ENCODE measurements around the gene ACR. TPM values are rescaled to one million over a fixed set of nuclear protein-coding genes. Genes with fewer than 3 reads are reported as not detected.

ACR gene
- polyA plus RNA-seq, 3 donors from 2014 or later = not detected

DNA sequence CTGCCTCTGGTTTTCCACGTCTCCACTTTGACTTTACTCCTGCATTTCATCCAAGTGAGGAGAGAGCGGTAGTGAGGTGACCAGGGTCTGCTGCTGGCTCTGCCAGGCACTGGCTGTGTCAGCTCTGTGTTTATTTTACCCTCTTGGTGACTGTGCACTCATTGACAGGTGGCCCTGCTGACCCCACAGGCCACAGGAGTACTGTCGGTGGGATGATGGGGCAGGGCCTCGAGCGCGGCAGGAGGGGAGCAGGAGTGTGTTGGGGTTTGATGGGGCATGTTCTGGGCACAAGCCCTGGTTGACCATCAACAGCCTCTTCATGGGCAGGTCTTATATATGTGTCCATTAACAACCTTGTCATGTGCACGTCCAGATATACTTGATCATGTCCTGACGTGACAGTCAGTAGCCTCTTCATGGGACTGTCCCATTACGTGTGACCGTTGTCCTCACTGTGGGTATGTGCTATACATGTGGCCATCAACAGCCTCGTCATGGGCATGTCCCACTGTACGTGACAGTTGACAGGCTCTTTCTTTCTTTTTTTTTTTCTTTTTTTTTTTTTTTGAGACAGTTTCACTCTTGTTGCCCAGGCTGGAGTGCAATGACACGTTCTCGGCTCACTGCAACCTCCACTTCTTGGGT lies 31.4 kb upstream of the ACR start:
- H3K27me3 Mint-ChIP-seq (ENCODE audit: low read depth in 3 of 3) = peaks cover 3 to 5% (median 5%) of the 10 kb centered on the region in 3 donors
- no peaks in the 10 kb centered on the region for H3K9me3 Mint-ChIP-seq
- DNase-seq = no peak
- H3K4me1 Mint-ChIP-seq = no peaks in the 10 kb centered on the region
- no peak overlapping the region for H3K4me3 Mint-ChIP-seq
- H3K36me3 Mint-ChIP-seq = no peaks in the 10 kb centered on the region
- no peak overlapping the region for H3K27ac Mint-ChIP-seq

DNA sequence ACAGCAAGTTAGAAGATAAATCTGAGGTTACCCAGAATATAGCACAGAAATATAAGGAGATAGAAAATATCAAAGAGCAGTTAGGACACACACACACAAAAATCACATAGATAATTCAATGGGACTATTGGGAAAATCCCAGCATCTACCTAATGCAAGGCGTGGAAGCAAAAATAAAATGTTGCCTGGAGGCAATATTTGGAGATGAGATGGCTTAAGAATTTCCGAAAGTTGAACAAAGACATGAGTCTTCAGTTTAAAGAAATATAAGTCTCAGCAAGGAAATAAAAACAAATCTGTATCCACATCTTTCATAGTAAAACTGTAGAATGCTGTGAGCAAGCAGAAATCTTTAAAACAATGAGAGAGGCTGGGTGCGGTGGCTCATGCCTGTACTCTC lies 29.5 kb upstream of the ACR start:
- Mint-ChIP-seq H3K27ac (no peak overlapping the region), H3K27me3 (ENCODE audit: low read depth in 3 of 3) (peaks cover 3 to 5% (median 3%) of the 10 kb centered on the region in 3 donors), H3K4me1 (no peaks in the 10 kb centered on the region), H3K4me3 (no peak overlapping the region), H3K9me3 (no peaks in the 10 kb centered on the region), H3K36me3 (no peaks in the 10 kb centered on the region)
- no peak for DNase-seq

DNA sequence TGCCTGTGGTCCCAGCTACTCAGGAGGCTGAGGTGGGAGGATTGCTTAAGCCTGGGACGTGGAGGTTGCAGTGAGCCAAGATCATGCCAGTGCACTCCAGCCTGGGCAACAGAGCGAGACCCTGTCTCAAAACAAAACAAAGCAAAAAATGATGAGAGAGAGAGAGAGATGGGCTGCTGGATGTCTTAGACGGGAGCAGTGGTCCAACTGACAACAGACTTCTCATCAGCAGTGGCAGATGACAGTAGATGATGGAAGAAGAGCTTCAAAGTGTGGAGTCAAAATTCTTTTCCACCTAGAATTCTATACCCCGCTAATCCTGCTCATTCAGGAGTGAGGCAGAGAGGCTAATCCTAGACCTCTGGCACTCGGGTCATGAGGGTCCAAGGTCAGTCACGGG lies 29.0 kb upstream of the ACR start:
- no peaks in the 10 kb centered on the region for H3K9me3 Mint-ChIP-seq
- no peak for DNase-seq
- H3K36me3 Mint-ChIP-seq = no peaks in the 10 kb centered on the region
- H3K27ac Mint-ChIP-seq = no peak overlapping the region
- no peaks in the 10 kb centered on the region for H3K4me1 Mint-ChIP-seq
- no peak overlapping the region for H3K4me3 Mint-ChIP-seq
- H3K27me3 Mint-ChIP-seq (ENCODE audit: low read depth in 3 of 3) = peaks cover 3 to 7% (median 5%) of the 10 kb centered on the region in 3 donors

DNA sequence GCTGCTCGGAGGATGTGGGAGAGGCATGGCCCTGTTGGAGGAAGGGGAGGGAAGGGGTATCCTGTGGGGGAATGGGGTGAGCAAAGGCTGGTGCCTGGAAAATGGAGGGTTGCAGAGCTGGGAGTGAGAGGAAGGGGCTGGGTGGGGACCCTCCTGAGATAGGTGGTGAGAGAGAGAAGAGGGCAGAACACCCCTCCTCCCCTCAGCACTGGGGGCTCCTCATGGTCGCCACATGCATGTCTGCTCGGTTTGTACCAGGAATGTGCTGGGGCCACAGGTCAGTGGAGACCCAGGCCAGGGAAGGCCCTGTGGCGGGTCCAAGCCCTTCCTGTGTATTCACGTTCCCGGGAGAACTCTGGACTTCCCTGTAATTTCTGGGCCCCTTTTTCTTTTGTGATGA lies 27.8 kb upstream of the ACR start:
- DNase-seq = no peak
- H3K9me3 Mint-ChIP-seq = no peaks in the 10 kb centered on the region
- no peak overlapping the region for H3K4me3 Mint-ChIP-seq
- H3K36me3 Mint-ChIP-seq = no peaks in the 10 kb centered on the region
- H3K4me1 Mint-ChIP-seq = no peaks in the 10 kb centered on the region
- H3K27ac Mint-ChIP-seq = no peak overlapping the region
- H3K27me3 Mint-ChIP-seq (ENCODE audit: low read depth in 3 of 3) = peaks cover 3 to 7% (median 5%) of the 10 kb centered on the region in 3 donors

DNA sequence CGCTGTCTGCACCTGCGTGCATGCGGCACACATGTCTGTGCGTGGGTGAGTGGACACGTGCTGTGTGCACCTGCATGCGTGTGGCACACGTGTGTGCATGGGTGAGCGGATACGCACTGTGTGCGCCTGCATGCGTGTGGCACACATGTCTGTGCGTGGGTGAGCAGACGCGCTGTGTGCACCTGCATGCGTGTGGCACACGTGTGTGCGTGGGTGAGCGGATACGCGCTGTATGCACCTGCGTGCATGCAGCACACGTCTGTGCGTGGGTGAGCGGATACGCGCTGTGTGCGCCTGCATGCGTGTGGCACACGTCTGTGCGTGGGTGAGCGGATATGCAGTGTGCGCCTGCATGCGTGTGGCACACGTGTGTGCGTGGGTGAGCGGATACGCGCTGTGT lies 27.1 kb upstream of the ACR start:
- no peak for DNase-seq
- Mint-ChIP-seq H3K36me3 (no peaks in the 10 kb centered on the region), H3K27ac (peak overlapping the region in 1 of 6 donors; percentile 20), H3K4me3 (no peak overlapping the region), H3K27me3 (ENCODE audit: low read depth in 3 of 3) (peaks cover 3 to 7% (median 5%) of the 10 kb centered on the region in 3 donors), H3K9me3 (no peaks in the 10 kb centered on the region), H3K4me1 (no peaks in the 10 kb centered on the region)

DNA sequence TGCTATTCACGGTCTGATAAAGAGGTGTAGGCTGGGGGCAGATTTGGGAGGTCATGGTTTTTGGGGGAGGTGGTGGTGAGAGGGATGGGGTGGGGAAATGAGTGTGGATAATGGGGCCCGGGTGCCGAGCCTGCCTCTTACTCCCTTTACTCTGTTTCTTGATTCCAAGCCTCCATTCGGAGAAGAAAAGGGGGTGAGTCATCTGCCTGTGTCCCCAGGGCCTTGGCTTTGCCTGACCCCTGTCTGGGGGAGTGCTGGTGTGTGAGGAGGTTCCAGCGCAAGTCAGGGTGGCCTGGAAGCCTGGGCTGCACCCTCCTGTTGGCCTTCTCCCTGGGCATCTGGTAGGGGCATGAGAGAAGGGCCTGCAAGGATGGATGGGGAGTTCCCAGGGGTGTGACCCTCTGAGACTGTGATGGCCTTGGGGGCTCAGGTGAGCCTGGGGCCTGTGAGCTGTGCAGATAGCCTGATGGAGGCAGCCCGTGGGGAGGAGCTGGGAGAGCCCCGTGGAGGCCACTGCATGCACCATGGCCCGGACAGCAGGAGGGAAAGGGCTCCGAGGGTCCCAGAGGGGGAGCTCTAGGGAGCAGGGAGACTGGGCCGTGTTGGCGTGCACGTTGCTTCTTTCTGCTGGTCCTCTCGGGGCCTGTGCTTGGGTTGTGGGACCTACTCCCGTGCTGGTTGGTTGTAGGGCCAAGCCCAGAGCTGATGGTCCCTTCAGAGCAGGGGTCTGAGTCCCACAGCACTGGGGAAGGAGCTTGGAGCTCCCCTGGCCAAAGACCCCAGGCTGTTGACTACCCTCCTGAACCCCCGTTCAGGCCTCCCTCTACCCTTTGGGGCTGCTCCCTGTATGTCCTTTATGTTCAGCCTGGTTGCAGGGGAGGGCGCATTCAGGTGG lies 26.3 kb upstream of the ACR start:
- no peak for DNase-seq
- Mint-ChIP-seq H3K27me3 (ENCODE audit: low read depth in 3 of 3) (peaks cover 3 to 9% (median 5%) of the 10 kb centered on the region in 3 donors), H3K4me1 (no peaks in the 10 kb centered on the region), H3K36me3 (no peaks in the 10 kb centered on the region), H3K9me3 (no peaks in the 10 kb centered on the region), H3K4me3 (no peak overlapping the region), H3K27ac (no peak overlapping the region)

DNA sequence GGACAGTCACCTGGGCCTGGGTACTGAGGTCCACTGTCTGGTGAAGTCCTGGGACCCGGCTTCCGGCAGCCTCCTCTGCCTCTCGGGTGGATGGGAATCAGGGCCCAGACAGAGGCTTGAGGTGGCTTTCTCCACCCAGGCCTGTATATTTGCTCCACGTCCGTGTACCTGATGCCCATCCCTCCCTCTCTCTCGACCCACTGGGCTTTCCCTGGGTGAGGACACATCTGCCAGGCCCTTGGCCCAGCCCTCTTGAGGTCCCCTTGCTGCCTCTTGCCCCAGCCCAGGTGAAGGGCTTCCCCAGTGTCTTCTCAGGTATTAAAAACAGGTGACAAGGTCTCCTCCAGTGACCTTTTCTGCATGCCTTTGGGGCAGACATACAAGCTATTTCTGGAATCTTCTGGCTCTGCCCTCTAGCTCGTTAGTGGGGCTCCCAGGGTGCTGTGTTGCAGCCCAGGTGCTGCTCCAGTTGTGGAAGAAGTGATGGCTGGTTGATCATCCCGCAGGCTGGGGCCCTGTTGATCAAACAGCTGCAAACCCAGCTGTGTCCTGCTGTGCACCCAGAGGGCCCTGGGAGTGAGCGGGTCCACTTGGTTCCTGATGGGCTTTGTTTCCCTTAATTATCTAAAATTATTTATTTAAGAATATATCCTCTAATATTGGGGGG lies 25.5 kb upstream of the ACR start:
- Mint-ChIP-seq H3K27me3 (ENCODE audit: low read depth in 3 of 3) (peaks cover 3 to 11% (median 5%) of the 10 kb centered on the region in 3 donors), H3K27ac (no peak overlapping the region), H3K4me1 (no peaks in the 10 kb centered on the region), H3K9me3 (no peaks in the 10 kb centered on the region), H3K4me3 (no peak overlapping the region), H3K36me3 (no peaks in the 10 kb centered on the region)
- no peak for DNase-seq

DNA sequence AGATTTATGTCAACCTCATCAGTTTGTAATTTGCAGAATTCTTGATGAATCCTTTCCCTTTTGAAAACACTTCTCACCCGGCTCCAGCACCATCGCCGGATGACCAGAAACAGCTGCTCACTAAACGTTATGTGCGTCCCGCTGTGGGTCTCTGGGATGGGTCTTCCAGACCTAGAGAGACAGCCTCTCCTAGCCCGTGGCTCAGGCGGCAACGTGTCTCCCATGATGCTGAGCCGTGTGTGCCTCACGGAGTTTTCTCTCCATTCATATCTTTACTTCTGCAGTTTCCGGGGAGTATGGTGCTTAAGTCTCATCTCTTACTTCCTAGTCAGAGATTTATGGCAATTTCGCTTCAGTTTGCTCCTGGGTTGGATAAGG lies 25.0 kb upstream of the ACR start:
- H3K36me3 Mint-ChIP-seq = no peaks in the 10 kb centered on the region
- no peak for DNase-seq
- H3K27ac Mint-ChIP-seq = no peak overlapping the region
- H3K27me3 Mint-ChIP-seq (ENCODE audit: low read depth in 3 of 3) = peaks cover 3 to 11% (median 5%) of the 10 kb centered on the region in 3 donors
- no peaks in the 10 kb centered on the region for H3K9me3 Mint-ChIP-seq
- no peak overlapping the region for H3K4me3 Mint-ChIP-seq
- no peaks in the 10 kb centered on the region for H3K4me1 Mint-ChIP-seq

DNA sequence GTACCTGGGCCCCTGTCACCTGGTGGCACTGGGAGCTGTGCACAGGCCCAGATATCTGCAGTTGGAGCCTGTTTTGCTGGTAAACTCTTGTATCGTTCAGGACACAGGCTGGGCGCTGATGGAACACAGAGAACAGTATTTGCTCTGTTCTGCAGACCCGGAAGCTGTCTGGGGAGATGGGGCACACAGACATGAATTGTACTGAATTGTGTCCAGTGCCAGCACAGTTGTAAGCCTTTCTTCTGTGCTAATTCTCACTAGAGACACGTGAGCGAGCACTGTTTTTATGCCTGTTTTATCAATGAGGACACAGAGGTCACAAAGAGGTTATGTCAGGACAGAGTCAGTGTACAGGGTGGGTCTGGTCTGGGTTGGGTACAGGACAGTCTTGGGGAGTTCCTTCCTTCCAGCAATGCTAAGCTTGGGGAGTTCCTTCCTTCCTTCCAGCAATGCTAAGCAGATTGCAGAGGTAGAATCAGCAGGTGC lies 24.4 kb upstream of the ACR start:
- H3K36me3 Mint-ChIP-seq = no peaks in the 10 kb centered on the region
- no peaks in the 10 kb centered on the region for H3K9me3 Mint-ChIP-seq
- H3K4me3 Mint-ChIP-seq = no peak overlapping the region
- peaks cover 3 to 10% (median 5%) of the 10 kb centered on the region in 3 donors for H3K27me3 Mint-ChIP-seq (ENCODE audit: low read depth in 3 of 3)
- no peak for DNase-seq
- H3K4me1 Mint-ChIP-seq = no peaks in the 10 kb centered on the region
- H3K27ac Mint-ChIP-seq = no peak overlapping the region

DNA sequence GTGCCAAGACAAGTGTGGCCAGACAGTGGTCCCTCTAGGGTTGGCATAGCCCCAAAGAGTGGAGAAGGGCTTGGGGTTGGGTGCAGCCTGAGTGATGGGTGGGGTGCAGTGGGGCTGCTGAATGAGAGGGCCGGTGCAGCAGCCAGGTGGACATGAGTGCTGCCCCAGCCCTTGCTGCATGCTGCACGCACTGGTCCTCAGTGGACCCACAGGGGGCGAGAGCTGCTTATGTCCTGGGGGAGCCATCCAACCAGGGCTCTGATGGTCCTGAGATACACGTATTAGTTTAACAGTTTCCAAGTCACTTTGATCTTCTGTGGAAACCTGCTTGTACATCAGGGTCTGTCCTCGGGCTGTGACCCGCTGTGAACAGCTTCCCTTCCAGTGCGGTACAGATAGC lies 23.9 kb upstream of the ACR start:
- Mint-ChIP-seq H3K4me1 (no peaks in the 10 kb centered on the region), H3K27ac (no peak overlapping the region), H3K27me3 (ENCODE audit: low read depth in 3 of 3) (peaks cover 3 to 6% (median 5%) of the 10 kb centered on the region in 3 donors), H3K36me3 (no peaks in the 10 kb centered on the region), H3K4me3 (no peak overlapping the region), H3K9me3 (no peaks in the 10 kb centered on the region)
- DNase-seq = no peak

DNA sequence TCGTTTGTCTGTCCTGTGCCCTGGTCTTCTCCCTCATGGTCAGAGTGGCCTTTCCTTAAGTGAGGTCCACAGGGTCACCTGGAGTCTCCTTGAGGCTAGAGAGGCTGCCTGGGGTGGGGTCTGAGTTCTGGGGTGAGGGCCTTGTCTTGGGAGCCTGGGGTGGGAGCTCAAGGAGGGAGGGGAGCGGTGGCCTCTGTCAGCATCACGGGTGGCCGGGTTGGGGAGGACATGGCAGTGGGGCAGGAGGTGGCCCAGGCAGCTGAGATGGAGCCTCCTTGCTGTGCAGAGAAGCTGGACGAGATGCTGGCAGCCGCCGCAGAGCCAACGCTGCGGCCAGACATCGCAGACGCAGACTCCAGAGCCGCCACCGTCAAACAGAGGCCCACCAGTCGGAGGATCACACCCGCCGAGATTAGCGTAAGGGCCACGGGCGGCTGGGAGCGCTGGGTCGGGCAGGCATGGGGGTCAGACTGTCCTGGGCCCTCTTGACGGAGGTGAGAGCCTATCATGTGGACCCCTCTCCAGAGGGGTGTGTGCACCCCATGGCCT lies 23.3 kb upstream of the ACR start:
- H3K36me3 Mint-ChIP-seq = no peaks in the 10 kb centered on the region
- no peaks in the 10 kb centered on the region for H3K9me3 Mint-ChIP-seq
- no peaks in the 10 kb centered on the region for H3K4me1 Mint-ChIP-seq
- H3K27ac Mint-ChIP-seq = no peak overlapping the region
- no peak for DNase-seq
- no peak overlapping the region for H3K4me3 Mint-ChIP-seq
- peaks cover 3 to 8% (median 5%) of the 10 kb centered on the region in 3 donors for H3K27me3 Mint-ChIP-seq (ENCODE audit: low read depth in 3 of 3)

DNA sequence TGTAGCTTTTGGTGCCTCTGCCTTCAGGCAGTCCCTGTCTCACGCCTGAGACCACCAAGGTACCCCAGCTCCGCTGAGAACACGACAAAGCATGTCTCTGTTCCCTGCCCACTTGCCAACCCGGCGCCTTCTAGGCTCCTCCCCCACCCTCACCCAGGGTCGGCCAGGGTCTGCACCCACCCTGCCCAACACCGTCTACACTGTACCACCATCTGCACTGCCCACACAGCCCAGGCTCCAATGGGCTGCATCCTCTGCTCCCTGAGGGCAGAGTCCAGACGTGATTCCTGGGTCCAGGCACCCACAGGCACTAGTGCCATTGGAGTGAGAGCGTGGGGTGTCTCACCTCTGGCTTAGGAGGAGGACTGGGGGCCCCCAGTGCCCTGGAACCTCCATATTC lies 22.8 kb upstream of the ACR start:
- Mint-ChIP-seq H3K4me1 (no peaks in the 10 kb centered on the region), H3K4me3 (no peak overlapping the region), H3K27ac (no peak overlapping the region), H3K36me3 (no peaks in the 10 kb centered on the region), H3K27me3 (ENCODE audit: low read depth in 3 of 3) (peaks cover 3 to 8% (median 3%) of the 10 kb centered on the region in 3 donors), H3K9me3 (no peaks in the 10 kb centered on the region)
- no peak for DNase-seq

DNA sequence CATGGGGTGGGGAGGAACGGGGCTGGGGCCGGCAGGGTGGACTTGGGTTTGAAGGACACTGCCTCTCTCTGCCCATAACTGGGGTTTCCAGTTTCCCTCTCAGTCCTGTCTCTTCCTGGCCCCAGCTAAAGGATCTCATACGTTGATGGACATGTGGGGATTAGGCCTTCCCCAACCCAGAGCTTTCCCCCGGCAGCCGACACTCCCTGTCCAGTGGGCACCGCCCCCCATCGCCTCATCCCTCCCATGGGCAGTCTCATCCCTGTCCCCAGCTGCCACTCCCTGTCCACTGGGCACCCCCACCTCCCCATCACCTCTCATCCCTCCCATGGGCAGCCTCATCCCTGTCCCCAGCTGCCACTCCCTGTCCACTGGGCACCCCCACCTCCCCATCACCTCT lies 22.2 kb upstream of the ACR start:
- Mint-ChIP-seq H3K4me3 (no peak overlapping the region), H3K27me3 (ENCODE audit: low read depth in 3 of 3) (peaks cover 2 to 8% (median 3%) of the 10 kb centered on the region in 3 donors), H3K36me3 (no peaks in the 10 kb centered on the region), H3K4me1 (no peaks in the 10 kb centered on the region), H3K9me3 (no peaks in the 10 kb centered on the region), H3K27ac (no peak overlapping the region)
- DNase-seq = no peak
